C4-2B (cell line): ENCODE data around the gene ZNF232.
"Not testable (repeated sequence)": the region's sequence is repeated elsewhere in the genome, so short reads cannot be mapped to it uniquely, and the experiment has no call there.

Experiments used
- H3K27ac ChIP-seq: fragments of 450-650 bp; 2 replicates; pipeline ENCODE4 v1.5.1; 2017
- CTCF ChIP-seq: fragments of 450-650 bp; conservative IDR thresholded peaks from 2 replicates; pipeline ENCODE4 v1.5.1; 2017; ENCODE audit warnings: mild to moderate bottlenecking
- ZFX ChIP-seq: fragments of 450-650 bp; IDR thresholded peaks from 2 replicates; pipeline ENCODE4 v1.6.1; 2017

Gene ZNF232

GRCh38 chr17:5092218-5093010 is 19.3 kb downstream of the ZNF232 start:
- H3K27ac ChIP-seq = no peak overlapping the region
- no peak for TF ChIP-seq CTCF
- TF ChIP-seq ZFX = no peak

GRCh38 chr17:5080591-5080990 is 31.1 kb downstream of the ZNF232 start:
- TF ChIP-seq CTCF (no peak), ZFX (no peak)

GRCh38 chr17:5078106-5079028 is 33.3 kb downstream of the ZNF232 start, which contains the start of gene ZFP3:
ZFP3 (plus strand) TSS chr17:5078467; CDS start chr17:5091505, 13,038 bp downstream.
- TF ChIP-seq CTCF (no peak), ZFX (no peak)
- no peak within 1 kb of the TSS for H3K27ac ChIP-seq

More at GRCh38 chr17:5080591-5080990, 31.1 kb downstream of the ZNF232 start:
- no peak overlapping the region for H3K27ac ChIP-seq

GRCh38 chr17:5077781-5078105 is 33.9 kb downstream of the ZNF232 start:
- no peak overlapping the region for H3K27ac ChIP-seq
- TF ChIP-seq ZFX = no peak
- no peak for TF ChIP-seq CTCF

GRCh38 chr17:5077275-5077674 is 34.4 kb downstream of the ZNF232 start:
- not testable (repeated sequence) for H3K27ac ChIP-seq

GRCh38 chr17:5075472-5075871 is 36.2 kb downstream of the ZNF232 start:
- H3K27ac ChIP-seq = not testable (repeated sequence)

GRCh38 chr17:5069724-5070123 is 42.0 kb downstream of the ZNF232 start:
- TF ChIP-seq ZFX = no peak
- TF ChIP-seq CTCF = no peak
- no peak overlapping the region for H3K27ac ChIP-seq

- H3K27ac ChIP-seq = no peak overlapping the region
These were observed 43.4 kb downstream of the ZNF232 start for GRCh38 chr17:5068236-5068635.

More at GRCh38 chr17:5068236-5068635, 43.4 kb downstream of the ZNF232 start:
- no peak for TF ChIP-seq CTCF
- TF ChIP-seq ZFX = no peak
